ENCODE measurements around the gene CT45A6.
"Not testable (repeated sequence)": the region's sequence is repeated elsewhere in the genome, so short reads cannot be mapped to it uniquely, and the experiment has no call there.

Gene CT45A6

GRCh38 chrX:135802687-135803086 is at the start of gene CT45A6:
TSS of gene CT45A6 (minus strand) at chrX:135802787. CDS start at chrX:135798993, 3,794 bp downstream.
- not testable (repeated sequence) for DNase-seq

GRCh38 chrX:135837180-135837579 is 34.6 kb upstream of the CT45A6 start, which contains the start of gene CT45A7:
TSS of gene CT45A7 (minus strand) at chrX:135837280. CDS start at chrX:135833533, 3,747 bp downstream.
- DNase-seq = not testable (repeated sequence)

- not testable (repeated sequence) for DNase-seq
Measured at GRCh38 chrX:135819912-135820311, 17.3 kb upstream of the CT45A6 start, which contains the start of gene CT45A2. TSS of gene CT45A2 (minus strand) at chrX:135820012. CDS start at chrX:135816265, 3,747 bp downstream.

DNA sequence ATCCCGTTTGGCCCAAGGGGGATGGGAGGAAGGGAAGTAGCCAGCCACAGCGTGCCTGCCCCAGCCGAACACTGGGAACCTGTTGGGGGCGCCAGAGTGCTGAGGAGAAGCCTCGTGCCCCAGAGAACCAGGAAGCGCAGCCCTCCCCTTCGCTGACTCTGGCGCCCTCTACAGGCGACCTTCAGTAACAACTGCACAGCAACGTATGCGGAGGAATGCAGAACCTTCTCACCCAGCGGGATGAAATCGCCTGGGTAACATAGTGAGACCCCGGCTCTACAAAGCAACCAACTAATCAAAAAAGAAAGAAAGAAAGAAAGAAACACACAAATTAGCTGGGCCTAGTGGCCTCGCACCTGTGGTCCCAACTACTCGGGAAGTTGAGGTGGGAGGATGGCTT is 17.2 kb downstream of the CT45A6 start, which contains the start of gene CT45A5:
Gene CT45A5, minus strand, starts transcription at position 101 of the 400 bp plus-strand sequence. CDS start 3,774 bp downstream, outside the sequence.
- not testable (repeated sequence) for DNase-seq

GRCh38 chrX:135768091-135768490 is 34.5 kb downstream of the CT45A6 start, which contains the start of gene CT45A3:
TSS of gene CT45A3 (minus strand) at chrX:135768191. CDS start at chrX:135764444, 3,747 bp downstream.
- DNase-seq = not testable (repeated sequence)

DNA sequence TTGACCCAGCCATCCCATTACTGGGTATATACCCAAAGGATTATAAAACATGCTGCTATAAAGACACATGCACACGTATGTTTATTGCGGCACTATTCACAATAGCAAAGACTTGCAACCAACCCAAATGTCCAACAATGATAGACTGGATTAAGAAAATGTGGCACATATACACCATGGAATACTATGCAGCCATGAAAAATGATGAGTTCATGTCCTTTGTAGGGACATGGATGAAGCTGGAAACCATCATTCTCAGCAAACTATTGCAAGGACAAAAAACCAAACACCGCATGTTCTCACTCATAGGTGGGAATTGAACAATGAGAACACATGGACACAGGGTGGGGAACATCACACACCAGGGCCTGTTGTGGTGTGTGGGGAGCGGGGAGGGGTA is 57.8 kb downstream of the CT45A6 start:
- not testable (repeated sequence) for DNase-seq

All from KG1 (cell line).